PFSK-1 (cell line): ENCODE data around the gene AGPAT4.

ENCODE experiments used
- FOXP2 ChIP-seq: optimal IDR thresholded peaks from 2 replicates; pipeline ENCODE3; 2011; ENCODE audit warnings: borderline replicate concordance, control low read depth, inconsistent platforms; ENCODE audit not compliant: insufficient read depth; ENCODE audit errors: extremely low read length, extremely low read depth
- POLR2AphosphoS5 ChIP-seq: IDR thresholded peaks from 2 replicates; pipeline ENCODE4 v1.6.1; 2012; ENCODE audit warnings: low read depth, mild to moderate bottlenecking, control low read depth, low read length, moderate library complexity
- REST ChIP-seq, 2 experiments: IDR thresholded peaks; 2 replicates each; pipeline versions ENCODE4 v1.6.1 to v1.8.0; 2011 to 2012; ENCODE audit warnings: low read depth in 2 of 2, low read length in 2 of 2, control low read depth in 1 of 2, inconsistent platforms in 1 of 2, mild to moderate bottlenecking in 1 of 2, moderate library complexity in 1 of 2; ENCODE audit not compliant: insufficient read depth in 1 of 2
- SIN3A ChIP-seq: IDR thresholded peaks from 2 replicates; pipeline ENCODE4 v1.6.1; 2012; ENCODE audit warnings: mild to moderate bottlenecking, low read length, moderate library complexity, borderline replicate concordance; ENCODE audit not compliant: insufficient read depth
- TAF1 ChIP-seq: IDR thresholded peaks from 2 replicates; pipeline ENCODE4 v1.6.1; 2012; ENCODE audit warnings: low read length, control low read depth, borderline replicate concordance; ENCODE audit not compliant: insufficient read depth

- TF ChIP-seq POLR2AphosphoS5 (no peak), REST (IDR thresholded peaks at IDR 0.05; ENCODE audit: insufficient read depth in 1 of 2, low read depth in 2 of 2, low read length in 2 of 2) (no peak), TAF1 (no peak), FOXP2 (no peak), SIN3A (no peak)
Measured at GRCh38 chr6:161305860-161306259, 32.0 kb upstream of the AGPAT4 start.
